ENCODE measurements around the gene DNMT3A.

DNA sequence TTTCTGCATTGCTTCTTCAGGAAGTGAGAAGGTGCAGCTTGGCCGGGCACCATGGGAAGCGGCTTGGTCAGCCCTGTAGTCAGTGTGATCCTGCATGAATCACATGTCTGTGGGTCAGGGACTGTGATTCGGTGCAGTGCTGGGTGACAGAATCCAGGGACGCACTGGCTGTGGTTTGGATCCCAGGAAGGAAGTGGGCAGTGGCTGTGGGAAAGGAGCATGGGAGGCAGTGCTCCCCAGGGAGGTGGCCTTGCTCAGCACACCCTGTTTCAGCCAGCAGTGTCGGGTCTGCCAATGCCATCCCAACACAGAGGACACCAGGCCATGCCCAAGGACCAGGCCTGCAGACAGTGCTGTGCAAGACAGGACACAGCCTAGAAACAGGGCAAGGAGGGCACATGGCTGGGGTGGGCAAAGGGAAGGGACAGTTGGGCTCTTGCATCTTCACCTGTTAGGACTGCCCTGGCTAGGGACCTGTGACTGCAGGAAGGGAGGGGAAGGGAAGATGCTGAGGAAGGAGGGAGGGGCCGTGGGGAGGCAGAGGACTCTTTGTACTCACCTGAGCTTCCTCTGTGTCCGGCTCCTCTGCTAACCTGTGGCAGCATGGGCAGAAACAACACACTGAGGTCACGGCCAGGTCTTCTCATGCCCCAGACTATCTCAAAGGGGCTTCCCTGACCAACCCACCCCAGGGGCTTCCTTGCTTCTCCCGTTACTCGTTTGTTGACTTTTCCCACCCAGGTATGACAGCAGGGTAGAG is 37.2 kb upstream of the DNMT3A start:
- TF ChIP-seq, protein P1, sequence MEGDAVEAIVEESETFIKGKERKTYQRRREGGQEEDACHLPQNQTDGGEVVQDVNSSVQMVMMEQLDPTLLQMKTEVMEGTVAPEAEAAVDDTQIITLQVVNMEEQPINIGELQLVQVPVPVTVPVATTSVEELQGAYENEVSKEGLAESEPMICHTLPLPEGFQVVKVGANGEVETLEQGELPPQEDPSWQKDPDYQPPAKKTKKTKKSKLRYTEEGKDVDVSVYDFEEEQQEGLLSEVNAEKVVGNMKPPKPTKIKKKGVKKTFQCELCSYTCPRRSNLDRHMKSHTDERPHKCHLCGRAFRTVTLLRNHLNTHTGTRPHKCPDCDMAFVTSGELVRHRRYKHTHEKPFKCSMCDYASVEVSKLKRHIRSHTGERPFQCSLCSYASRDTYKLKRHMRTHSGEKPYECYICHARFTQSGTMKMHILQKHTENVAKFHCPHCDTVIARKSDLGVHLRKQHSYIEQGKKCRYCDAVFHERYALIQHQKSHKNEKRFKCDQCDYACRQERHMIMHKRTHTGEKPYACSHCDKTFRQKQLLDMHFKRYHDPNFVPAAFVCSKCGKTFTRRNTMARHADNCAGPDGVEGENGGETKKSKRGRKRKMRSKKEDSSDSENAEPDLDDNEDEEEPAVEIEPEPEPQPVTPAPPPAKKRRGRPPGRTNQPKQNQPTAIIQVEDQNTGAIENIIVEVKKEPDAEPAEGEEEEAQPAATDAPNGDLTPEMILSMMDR (IDR thresholded peaks at IDR 0.05): no peak
- no peak for TF ChIP-seq POLR2A (IDR thresholded peaks at IDR 0.05)
- no peak for TF ChIP-seq EP300 (IDR thresholded peaks at IDR 0.05; ENCODE audit: low read depth)
